ENCODE results near the gene SPDYE8. TPM values are rescaled to one million over a fixed set of nuclear protein-coding genes. Genes with fewer than 3 reads are reported as not detected.
"Not testable (repeated sequence)": the region's sequence is repeated elsewhere in the genome, so short reads cannot be mapped to it uniquely, and the experiment has no call there.

SPDYE8 gene
- total RNA-seq, 6 experiments from 2014 or later: not detected

DNA sequence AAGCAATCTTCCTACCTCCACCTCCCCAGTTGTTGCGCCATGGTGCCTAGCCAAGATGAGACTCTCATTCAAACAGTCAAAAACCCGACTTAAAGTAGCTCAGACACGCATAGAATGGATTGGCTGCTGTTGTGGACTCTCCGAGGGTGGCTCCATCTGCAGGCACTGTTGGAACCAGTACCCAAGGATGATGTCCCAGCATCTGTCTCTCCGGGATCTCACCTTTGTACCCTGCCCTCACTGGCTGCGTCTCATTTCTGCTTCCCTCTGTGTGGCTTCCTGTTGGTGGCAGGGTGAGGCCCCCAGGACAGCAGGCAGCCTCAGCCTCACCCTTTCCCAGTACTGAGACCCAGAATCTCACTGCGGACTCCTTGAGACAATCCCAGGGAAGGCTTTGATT, 54.8 kb downstream of the SPDYE8 start:
- H3K4me3 Mint-ChIP-seq; H3K4me1 Mint-ChIP-seq (ENCODE audit: low read depth); H3K9me3 Mint-ChIP-seq; H3K27ac Mint-ChIP-seq; DNase-seq; H3K36me3 Mint-ChIP-seq (ENCODE audit: low read depth); H3K27me3 Mint-ChIP-seq (ENCODE audit: insufficient read depth): not testable (repeated sequence)

DNA sequence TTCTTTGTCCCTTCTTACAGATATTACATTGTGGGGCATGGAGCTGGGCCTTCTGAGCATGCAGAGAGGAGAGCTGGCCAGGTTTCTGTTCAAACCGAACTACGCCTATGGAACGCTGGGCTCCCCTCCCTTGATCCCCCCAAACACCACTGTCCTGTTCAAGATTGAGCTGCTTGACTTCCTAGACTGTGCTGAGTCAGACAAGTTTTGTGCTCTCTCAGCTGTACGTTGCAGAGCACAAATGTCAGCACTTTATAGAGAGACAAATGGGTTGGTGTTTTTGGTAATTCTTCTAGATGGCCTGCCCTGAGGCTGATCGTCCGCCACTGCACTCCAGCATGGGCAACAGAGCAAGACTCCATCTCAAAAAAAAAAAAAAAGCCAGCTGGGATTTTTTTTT, 58.1 kb downstream of the SPDYE8 start:
- H3K27me3 Mint-ChIP-seq (ENCODE audit: insufficient read depth); H3K4me3 Mint-ChIP-seq; H3K4me1 Mint-ChIP-seq (ENCODE audit: low read depth); H3K27ac Mint-ChIP-seq; DNase-seq; H3K9me3 Mint-ChIP-seq; H3K36me3 Mint-ChIP-seq (ENCODE audit: low read depth): not testable (repeated sequence)

Other genes with a start within 250 kb of the SPDYE8 start
- 1 to 10 TPM; 3.0 to 3.9 (median 3.6) TPM for gene TYW1B, start 201.6 kb downstream of the SPDYE8 start, total RNA-seq (2021; fragmentation: NEBNext Ultra II Directional; extraction: Animal tissue kit (Norgen Biotek cat#: 25700))
- gene POM121, start 104.7 kb downstream of the SPDYE8 start, total RNA-seq (2021; fragmentation: NEBNext Ultra II Directional; extraction: Animal tissue kit (Norgen Biotek cat#: 25700)): 10 to 100 TPM; 40.4 to 43.9 (median 42.2) TPM
- gene TRIM74, start 60.3 kb downstream of the SPDYE8 start, total RNA-seq (2021; fragmentation: NEBNext Ultra II Directional; extraction: Animal tissue kit (Norgen Biotek cat#: 25700)): under 1 TPM in 1 of 6 experiments, not detected in 5; 0.21 TPM
- gene SPDYE11, start 28.1 kb upstream of the SPDYE8 start, total RNA-seq (2021; fragmentation: NEBNext Ultra II Directional; extraction: Animal tissue kit (Norgen Biotek cat#: 25700)): not detected
- not detected for gene SPDYE9, start 56.3 kb upstream of the SPDYE8 start, total RNA-seq (2021; fragmentation: NEBNext Ultra II Directional; extraction: Animal tissue kit (Norgen Biotek cat#: 25700))

Measured in HFFc6 (cell line).